A673 (cell line): ENCODE data around the gene CORT. TPM values are rescaled to one million over a fixed set of nuclear protein-coding genes. Genes with fewer than 3 reads are reported as not detected.

Experiments
- BruUV-seq: library from RNA; stranded (reverse); fragments of 400-500 nt; replicated peaks from 2 replicates; lab custom pipeline; 2021; lab: Mats Ljungman, UMichigan
- CTCF ChIA-PET: fragments of 300-600 bp; sonication (Branson Sonifier 250); formaldehyde crosslinking; loops from one replicate; lab custom pipeline; 2022; ENCODE audit warnings: antibody characterized with exemption; lab: Charles Lee
- POLR2A ChIA-PET: fragments of 300-600 bp; sonication (Branson Sonifier 250); formaldehyde crosslinking; loops from one replicate; lab custom pipeline; 2022; ENCODE audit warnings: antibody characterized with exemption; ENCODE audit not compliant: low non-redundant PET; lab: Charles Lee
- DNase-seq: peaks from one replicate; pipeline ENCODE4 v3.0.0-alpha.2; 2015; ENCODE audit warnings: low spot score
- H3K27ac ChIP-seq: fragments of 200-600 bp; sonication (generic); 2 replicates; pipeline ENCODE4 v1.5.1; 2016; ENCODE audit warnings: mixed run types, low read depth, mild to moderate bottlenecking, mixed read lengths, antibody characterized with exemption, low read length; ENCODE audit not compliant: poor library complexity, severe bottlenecking
- H3K27me3 ChIP-seq: fragments of 200-600 bp; sonication (generic); replicated peaks from 2 replicates; pipeline ENCODE4 v1.6.1; 2017; ENCODE audit warnings: mixed run types, low read depth, mild to moderate bottlenecking, mixed read lengths, antibody characterized with exemption, low read length; ENCODE audit not compliant: insufficient read depth, poor library complexity
- H3K36me3 ChIP-seq: fragments of 200-600 bp; sonication (generic); 2 replicates; pipeline ENCODE4 v1.6.1; 2016; ENCODE audit warnings: mixed run types, mild to moderate bottlenecking, mixed read lengths, antibody characterized with exemption, low read length; ENCODE audit not compliant: insufficient read depth, poor library complexity, severe bottlenecking
- H3K4me1 ChIP-seq: fragments of 200-600 bp; sonication (generic); 2 replicates; pipeline ENCODE4 v1.6.1; 2017; ENCODE audit warnings: mixed run types, mild to moderate bottlenecking, mixed read lengths, antibody characterized with exemption, low read length; ENCODE audit not compliant: insufficient read depth, poor library complexity, severe bottlenecking
- H3K4me3 ChIP-seq: fragments of 200-600 bp; sonication (generic); 2 replicates; pipeline ENCODE4 v1.5.1; 2016; ENCODE audit warnings: low read depth, mixed run types, mild to moderate bottlenecking, mixed read lengths, low read length; ENCODE audit not compliant: poor library complexity, severe bottlenecking
- H3K9me3 ChIP-seq: fragments of 200-600 bp; sonication (generic); 2 replicates; pipeline ENCODE4 v1.6.1; 2016; ENCODE audit warnings: mixed run types, low read depth, mild to moderate bottlenecking, mixed read lengths, antibody characterized with exemption, low read length; ENCODE audit not compliant: poor library complexity, severe bottlenecking
- EZH2 ChIP-seq: fragments of 200-600 bp; sonication (generic); IDR thresholded peaks from 2 replicates; pipeline ENCODE4 v1.6.1; 2017; ENCODE audit warnings: borderline replicate concordance, low read depth, mild to moderate bottlenecking, mixed read lengths, antibody characterized with exemption, low read length; ENCODE audit not compliant: poor library complexity, severe bottlenecking
- intact Hi-C: fragments of 100-400 bp; cut with micrococcal nuclease; formaldehyde crosslinking; loops from one replicate; pipeline ENCODE4 v1.10.0; 2022; ENCODE audit not compliant: unreplicated experiment
- total RNA-seq: library from RNA; stranded (reverse); gene quantifications from 2 replicates; pipeline ENCODE4 v1.2.3, GENCODE V29; 2021
- TF ChIP-seq, protein P1 (sequence below): fragments of 300-800, 200-600 bp; sonication (generic); conservative IDR thresholded peaks from 2 replicates; pipeline ENCODE4 v1.5.1; 2017; ENCODE audit warnings: low read depth, mild to moderate bottlenecking, antibody characterized with exemption, low read length, moderate library complexity, mixed read lengths

CORT gene
- total RNA-seq, 1 experiment from 2014 or later = 1.4 TPM

DNA sequence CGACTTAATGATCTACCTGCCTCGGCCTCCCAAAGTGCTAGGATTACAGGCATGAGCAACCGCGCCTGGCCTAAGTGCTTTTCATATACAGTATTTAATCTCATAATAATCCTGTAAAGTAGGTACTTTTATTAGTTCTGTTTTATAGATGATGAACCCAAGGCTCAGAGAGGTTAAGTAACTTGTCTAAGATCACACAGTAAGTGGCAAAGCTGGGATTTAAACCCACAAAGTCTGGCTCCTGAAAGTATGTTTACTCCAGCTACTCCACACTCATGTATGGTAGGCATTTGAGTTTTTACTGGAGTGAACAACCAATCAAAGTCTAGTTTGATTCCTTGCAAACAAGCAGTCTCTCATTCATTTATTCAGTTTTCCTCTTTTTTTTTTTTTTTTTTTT lies 20.2 kb downstream of the CORT start:
- POLR2A ChIA-PET = no interaction called here
- TF ChIP-seq, protein P1, sequence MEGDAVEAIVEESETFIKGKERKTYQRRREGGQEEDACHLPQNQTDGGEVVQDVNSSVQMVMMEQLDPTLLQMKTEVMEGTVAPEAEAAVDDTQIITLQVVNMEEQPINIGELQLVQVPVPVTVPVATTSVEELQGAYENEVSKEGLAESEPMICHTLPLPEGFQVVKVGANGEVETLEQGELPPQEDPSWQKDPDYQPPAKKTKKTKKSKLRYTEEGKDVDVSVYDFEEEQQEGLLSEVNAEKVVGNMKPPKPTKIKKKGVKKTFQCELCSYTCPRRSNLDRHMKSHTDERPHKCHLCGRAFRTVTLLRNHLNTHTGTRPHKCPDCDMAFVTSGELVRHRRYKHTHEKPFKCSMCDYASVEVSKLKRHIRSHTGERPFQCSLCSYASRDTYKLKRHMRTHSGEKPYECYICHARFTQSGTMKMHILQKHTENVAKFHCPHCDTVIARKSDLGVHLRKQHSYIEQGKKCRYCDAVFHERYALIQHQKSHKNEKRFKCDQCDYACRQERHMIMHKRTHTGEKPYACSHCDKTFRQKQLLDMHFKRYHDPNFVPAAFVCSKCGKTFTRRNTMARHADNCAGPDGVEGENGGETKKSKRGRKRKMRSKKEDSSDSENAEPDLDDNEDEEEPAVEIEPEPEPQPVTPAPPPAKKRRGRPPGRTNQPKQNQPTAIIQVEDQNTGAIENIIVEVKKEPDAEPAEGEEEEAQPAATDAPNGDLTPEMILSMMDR = no peak
- no peak for TF ChIP-seq EZH2
- DNase-seq = no peak
- Histone ChIP-seq H3K4me3 (no peak overlapping the region), H3K4me1 (peaks cover 4% of the 10 kb centered on the region), H3K9me3 (no peaks in the 10 kb centered on the region), H3K27ac (no peak overlapping the region), H3K36me3 (peaks cover 28% of the 10 kb centered on the region), H3K27me3 (no peaks in the 10 kb centered on the region)
- intact Hi-C loops = loop anchor here (5.0 kb wide), 1 partner anchor 38 kb away; the partner anchor contains the start of gene CENPS
- CTCF ChIA-PET = no interaction called here
- no TSS peak for BruUV-seq

- TSS peak; percentile 73 for BruUV-seq
- no peaks in the 10 kb centered on the region for H3K9me3 ChIP-seq
Observed at GRCh38 chr1:10471411-10472219, 21.8 kb downstream of the CORT start.

DNA sequence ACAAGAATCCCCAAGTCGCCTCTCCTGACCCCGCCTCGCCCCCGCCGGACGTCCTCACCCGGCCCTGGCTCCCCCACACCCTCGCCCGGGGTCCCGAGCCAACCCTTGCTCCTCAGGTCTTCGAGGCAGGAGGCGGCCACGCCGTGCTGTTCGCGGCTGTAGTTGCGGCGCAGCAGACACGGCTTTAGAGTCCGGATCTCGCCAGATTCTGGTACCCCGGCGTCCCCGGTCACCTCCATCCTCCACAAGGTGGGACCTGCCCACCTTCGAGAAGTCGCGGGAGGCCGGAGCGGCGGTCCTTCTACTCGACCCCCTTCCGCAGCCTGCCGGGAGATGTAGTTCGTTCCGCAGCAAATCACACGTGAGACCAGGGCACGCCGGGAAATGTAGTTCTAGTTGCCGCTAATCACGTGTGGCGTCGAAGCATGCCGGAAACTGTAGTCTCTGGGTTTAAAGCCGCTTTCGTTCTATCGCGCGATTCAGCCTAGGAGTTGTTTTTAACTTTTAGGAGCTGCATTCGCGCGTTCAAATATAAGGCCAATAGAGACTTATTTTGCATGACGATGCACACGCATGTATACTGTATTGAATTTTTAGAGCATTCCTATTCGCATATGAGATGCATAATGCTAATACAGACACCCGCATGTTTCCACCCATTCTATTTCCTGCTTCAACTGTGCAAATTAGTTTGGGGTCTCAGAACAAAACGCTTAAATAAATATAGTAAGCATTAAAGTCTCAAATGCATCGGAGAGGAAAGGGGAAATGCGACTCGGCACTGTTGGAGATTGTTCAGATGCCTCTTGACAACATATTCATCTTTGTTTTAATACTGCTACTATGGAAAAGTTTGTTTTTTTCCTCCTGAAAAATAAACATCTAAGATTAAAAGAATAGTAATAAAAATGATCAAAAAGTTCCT lies 22.7 kb downstream of the CORT start, which contains the start of gene DFFA:
DFFA (minus strand) TSS at position 310 of the 925 bp plus-strand sequence; CDS start at position 239, 71 bp downstream.
- H3K9me3 ChIP-seq = no peaks in the 10 kb centered on the region
- BruUV-seq = no TSS peak
- peak within 1 kb of the TSS; percentile 65 for H3K27ac ChIP-seq
- peak; percentile 98 for DNase-seq
- peaks cover 4% of the 10 kb centered on the region for H3K4me1 ChIP-seq
- peaks cover 14% of the 10 kb centered on the region for H3K36me3 ChIP-seq
- peak within 1 kb of the TSS; percentile 73 for H3K4me3 ChIP-seq
- TF ChIP-seq EZH2 = no peak
- TF ChIP-seq, protein P1 = no peak
- ChIA-PET CTCF (no interaction called here), POLR2A (interaction anchor here (0.6 kb wide), 1 partner anchor 1265 kb away, joined by 4 read pairs; no protein-coding TSS in a partner anchor)
- no peaks in the 10 kb centered on the region for H3K27me3 ChIP-seq
- intact Hi-C loops = loop anchor here (5.0 kb wide), 1 partner anchor 40 kb away; the partner anchor contains the start of gene CENPS

More at GRCh38 chr1:10471411-10472219, 21.8 kb downstream of the CORT start:
- Histone ChIP-seq H3K4me3 (peak overlapping the region; percentile 73), H3K4me1 (peaks cover 4% of the 10 kb centered on the region), H3K27me3 (no peaks in the 10 kb centered on the region), H3K36me3 (peaks cover 19% of the 10 kb centered on the region), H3K27ac (peak overlapping the region; percentile 65)
- TF ChIP-seq, protein P1 = no peak
- no peak for TF ChIP-seq EZH2
- POLR2A ChIA-PET = no interaction called here
- CTCF ChIA-PET = interaction anchor here (0.6 kb wide), 1 partner anchor 396 kb away, joined by 3 read pairs; no protein-coding TSS in a partner anchor
- intact Hi-C loops = loop anchor here (5.0 kb wide), 1 partner anchor 39 kb away; the partner anchor contains the start of gene CENPS
- DNase-seq = peak; percentile 67
